ENCODE data around the gene PRDX3.
"Not testable (repeated sequence)": the region's sequence is repeated elsewhere in the genome, so short reads cannot be mapped to it uniquely, and the experiment has no call there.

Gene PRDX3

GRCh38 chr10:119165171-119166117 lies 13.2 kb downstream of the PRDX3 start, which contains the start of gene SFXN4:
TSS of gene SFXN4 (minus strand) at chr10:119165714. CDS start at chr10:119165647, 67 bp downstream.
- DNase-seq = peak; percentile 40 to 94 (median 82)

- DNase-seq = no peak
Observed at GRCh38 chr10:119162452-119163092, 16.0 kb downstream of the PRDX3 start.

- DNase-seq = peak in 3 of 51 donors; percentile 10 to 25 (median 10)
Observed at GRCh38 chr10:119161680-119162451, 16.7 kb downstream of the PRDX3 start.

GRCh38 chr10:119159332-119159731 lies 19.3 kb downstream of the PRDX3 start:
- no peak for DNase-seq

- DNase-seq = peak in 6 of 51 donors; percentile 5 to 34 (median 26)
Observed at GRCh38 chr10:119153661-119154060, 25.0 kb downstream of the PRDX3 start.

GRCh38 chr10:119153041-119153440 lies 25.6 kb downstream of the PRDX3 start:
- DNase-seq = no peak

GRCh38 chr10:119151601-119152000 lies 27.0 kb downstream of the PRDX3 start:
- not testable (repeated sequence) for DNase-seq

- DNase-seq = no peak
Observed at GRCh38 chr10:119149729-119150128, 28.9 kb downstream of the PRDX3 start.

GRCh38 chr10:119149157-119149556 lies 29.5 kb downstream of the PRDX3 start:
- no peak for DNase-seq

GRCh38 chr10:119143657-119144056 lies 35.0 kb downstream of the PRDX3 start:
- no peak for DNase-seq

- DNase-seq = no peak
Observed at GRCh38 chr10:119140603-119141245, 37.9 kb downstream of the PRDX3 start.

GRCh38 chr10:119139464-119140067 lies 39.0 kb downstream of the PRDX3 start:
- peak in 12 of 51 donors; percentile 1 to 46 (median 18) for DNase-seq

GRCh38 chr10:119138346-119139306 lies 40.0 kb downstream of the PRDX3 start:
- no peak for DNase-seq

GRCh38 chr10:119137878-119138277 lies 40.7 kb downstream of the PRDX3 start:
- not testable (repeated sequence) for DNase-seq

- no peak for DNase-seq
Observed at GRCh38 chr10:119136084-119136483, 42.5 kb downstream of the PRDX3 start.

- DNase-seq = no peak
Observed at GRCh38 chr10:119135513-119135881, 43.1 kb downstream of the PRDX3 start.

- no peak for DNase-seq
Observed at GRCh38 chr10:119133949-119134348, 44.7 kb downstream of the PRDX3 start.

GRCh38 chr10:119132521-119133345 lies 45.9 kb downstream of the PRDX3 start:
- DNase-seq = peak in 26 of 51 donors; percentile 7 to 64 (median 35)

All from hypothalamus (tissue), 51 donors.